ENCODE results near the gene ABCF2. TPM values are rescaled to one million over a fixed set of nuclear protein-coding genes. Genes with fewer than 3 reads are reported as not detected.

Gene ABCF2
- total RNA-seq, 1 experiment from 2014 or later = 116 TPM

DNA sequence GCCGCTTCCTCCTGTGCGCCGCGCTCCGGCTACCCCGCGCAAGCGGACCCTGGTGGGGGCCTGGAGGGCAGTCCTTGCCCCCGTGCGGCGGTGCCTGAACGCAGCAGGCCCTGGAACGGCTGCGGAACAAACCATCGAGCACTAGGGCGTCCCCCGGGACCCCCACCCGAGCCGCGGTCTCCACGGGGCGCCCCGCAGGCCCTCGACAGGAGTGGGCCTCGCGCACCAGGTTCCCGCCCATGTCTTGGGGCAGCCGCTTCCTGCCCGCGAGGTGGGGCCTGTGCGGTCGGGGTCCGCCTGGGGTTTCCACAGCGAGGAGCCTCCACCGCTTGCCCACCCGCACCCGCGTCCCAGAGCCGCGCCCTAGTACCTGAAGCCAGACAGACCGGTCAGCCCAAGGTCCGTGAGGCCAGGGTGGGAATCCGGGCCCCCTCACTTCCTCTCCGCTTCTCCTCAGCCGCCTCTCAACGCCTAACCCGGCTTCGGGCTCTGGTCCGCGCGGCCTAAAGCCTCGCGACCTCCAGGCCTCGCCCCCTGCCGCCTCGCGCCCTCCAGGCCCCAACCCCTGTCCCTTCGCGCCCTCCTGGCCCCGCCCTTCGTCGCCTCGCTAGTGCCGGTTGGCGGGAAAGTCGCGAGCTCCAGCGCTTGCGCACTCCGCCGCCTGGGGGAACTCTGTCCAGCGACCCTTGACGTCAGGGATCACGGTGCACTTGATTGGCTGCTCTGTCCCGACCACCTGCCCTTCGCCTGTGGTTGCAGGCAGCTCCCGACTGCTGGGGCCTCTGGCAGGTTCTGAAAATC is 52.6 kb downstream of the ABCF2 start:
- DNase-seq (ENCODE audit: low read depth) = no peak

DNA sequence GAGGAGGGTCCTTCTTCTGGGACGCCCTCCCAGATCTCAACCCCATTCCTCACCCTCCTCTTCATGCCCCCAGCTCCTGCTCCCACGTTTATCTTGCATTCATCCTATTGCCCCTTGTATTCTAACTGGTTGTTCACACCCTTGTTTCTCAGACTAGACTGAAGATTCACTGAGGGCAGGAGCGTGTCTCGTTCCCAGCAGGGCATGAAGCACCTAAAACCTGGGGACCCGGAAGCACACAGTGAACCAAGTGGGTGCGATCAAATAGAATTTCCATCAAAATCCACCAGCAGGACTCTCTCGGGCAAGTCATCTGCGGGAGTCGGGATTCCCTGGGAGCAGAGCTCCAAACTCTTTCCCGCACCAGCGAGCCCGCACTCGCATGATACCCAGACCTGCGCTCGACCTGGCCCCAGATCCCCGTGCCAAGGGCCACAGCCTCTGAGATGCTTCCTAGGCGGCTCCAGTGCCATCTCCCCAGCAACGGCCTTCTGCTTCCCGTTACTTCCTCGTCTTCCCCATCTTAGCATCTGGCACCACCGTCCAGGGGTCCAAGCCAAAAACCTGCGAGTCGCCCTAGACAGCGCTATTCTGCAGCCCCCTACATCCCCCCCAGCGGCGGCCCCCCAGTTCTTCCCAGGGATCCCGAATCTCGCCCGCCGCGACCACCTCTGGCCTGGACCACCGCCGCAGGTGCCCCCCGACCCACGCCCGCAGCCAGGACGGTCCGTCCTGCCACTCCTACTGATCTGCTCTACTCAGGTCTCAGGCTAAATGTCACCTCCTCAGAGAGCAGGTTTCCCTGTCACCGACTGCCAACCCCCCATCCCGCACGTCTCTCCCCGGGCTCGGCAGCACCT is 53.4 kb downstream of the ABCF2 start:
- DNase-seq (ENCODE audit: low read depth) = no peak

GRCh38 chr7:151172273-151173141 is 54.5 kb downstream of the ABCF2 start:
- peak; percentile 93 for DNase-seq (ENCODE audit: low read depth)

- DNase-seq (ENCODE audit: low read depth) = no peak
Measured at GRCh38 chr7:151168787-151169162, 58.2 kb downstream of the ABCF2 start.

GRCh38 chr7:151168003-151168786 is 58.8 kb downstream of the ABCF2 start:
- peak; percentile 76 for DNase-seq (ENCODE audit: low read depth)

DNA sequence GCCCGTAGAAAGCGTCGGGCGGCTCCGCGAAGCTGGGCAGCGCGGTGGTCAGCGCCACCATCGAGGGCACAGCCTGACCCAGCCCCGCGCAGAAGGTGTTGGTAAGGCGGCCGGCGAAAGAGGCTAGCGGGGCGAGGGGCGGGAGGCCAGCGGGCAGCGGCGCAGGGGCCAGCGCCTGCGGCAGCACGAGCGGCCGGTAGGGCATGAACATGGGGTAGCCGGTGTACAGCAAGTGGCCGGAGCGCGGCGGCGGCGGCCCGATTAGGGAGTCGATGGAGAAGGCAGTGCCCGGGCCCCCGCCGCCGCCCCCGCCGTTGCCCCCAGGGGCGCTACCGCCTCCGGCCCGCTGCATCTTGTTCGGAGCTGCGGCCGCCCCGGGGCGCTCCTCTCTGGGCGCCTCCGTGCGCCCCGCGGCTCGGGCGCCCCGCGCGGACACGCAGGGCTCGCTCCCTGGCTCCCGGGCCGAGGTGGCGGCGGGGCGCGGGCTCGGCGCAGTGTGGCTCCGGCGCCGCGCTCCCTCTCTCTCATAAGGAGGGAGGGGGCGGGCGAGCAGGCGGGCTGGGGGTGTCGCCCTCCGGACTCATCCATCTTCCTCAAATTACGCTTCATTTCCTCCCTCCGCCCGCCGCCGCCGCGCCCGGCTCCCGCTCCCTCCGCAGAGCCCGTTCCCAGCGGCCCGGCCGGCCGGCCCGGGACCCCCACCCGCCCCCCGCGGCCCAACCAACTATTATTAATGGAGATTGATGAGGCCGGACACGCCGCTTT is 59.6 kb downstream of the ABCF2 start, which contains the start of gene GBX1:
GBX1 (minus strand) TSS at position 498 of the 765 bp plus-strand sequence; CDS start at position 352, 146 bp downstream.
- DNase-seq (ENCODE audit: low read depth) = peak; percentile 69

GRCh38 chr7:151166629-151167196 is 60.3 kb downstream of the ABCF2 start:
- DNase-seq (ENCODE audit: low read depth) = no peak

Other genes with a start within 250 kb of the ABCF2 start
- 0.80 and 1.3 TPM in 2 replicates for gene KCNH2, start 248.9 kb downstream of the ABCF2 start, total RNA-seq (2014; rRNA removed; shearing (Covaris generic))
- gene NOS3, start 236.2 kb downstream of the ABCF2 start, total RNA-seq (2014; rRNA removed; shearing (Covaris generic)) = 0.39 and 0.46 TPM in 2 replicates
- not detected in 2 replicates for gene ATG9B, start 202.7 kb downstream of the ABCF2 start, total RNA-seq (2014; rRNA removed; shearing (Covaris generic))
- gene ABCB8, start 198.8 kb downstream of the ABCF2 start, total RNA-seq (2014; rRNA removed; shearing (Covaris generic)) = 44.2 and 49.1 TPM in 2 replicates
- 0.12 and 1.5 TPM in 2 replicates for gene ASIC3, start 178.7 kb downstream of the ABCF2 start, total RNA-seq (2014; rRNA removed; shearing (Covaris generic))
- gene CDK5, start 169.3 kb downstream of the ABCF2 start, total RNA-seq (2014; rRNA removed; shearing (Covaris generic)) = 56.6 and 63.8 TPM in 2 replicates
- gene SLC4A2, start 167.6 kb downstream of the ABCF2 start, total RNA-seq (2014; rRNA removed; shearing (Covaris generic)) = 157 and 195 TPM in 2 replicates
- 93.8 and 111 TPM in 2 replicates for gene FASTK, start 146.4 kb downstream of the ABCF2 start, total RNA-seq (2014; rRNA removed; shearing (Covaris generic))
- 51.2 and 61.3 TPM in 2 replicates for gene TMUB1, start 143.7 kb downstream of the ABCF2 start, total RNA-seq (2014; rRNA removed; shearing (Covaris generic))
- 41.6 and 72.6 TPM in 2 replicates for gene AGAP3, start 140.7 kb downstream of the ABCF2 start, total RNA-seq (2014; rRNA removed; shearing (Covaris generic))
- not detected in 2 replicates for gene GBX1, start 59.5 kb downstream of the ABCF2 start, total RNA-seq (2014; rRNA removed; shearing (Covaris generic))
- gene ASB10, start 40.0 kb downstream of the ABCF2 start, total RNA-seq (2014; rRNA removed; shearing (Covaris generic)) = not detected in 2 replicates
- not detected in 2 replicates for gene H2BK1, start 16.7 kb downstream of the ABCF2 start, total RNA-seq (2014; rRNA removed; shearing (Covaris generic))
- 38.3 and 43.5 TPM in 2 replicates for gene CHPF2, start 5.3 kb upstream of the ABCF2 start, total RNA-seq (2014; rRNA removed; shearing (Covaris generic))
- gene SMARCD3, start 21.5 kb upstream of the ABCF2 start, total RNA-seq (2014; rRNA removed; shearing (Covaris generic)) = 25.6 and 29.9 TPM in 2 replicates
- 128 and 131 TPM in 2 replicates for gene NUB1, start 114.6 kb upstream of the ABCF2 start, total RNA-seq (2014; rRNA removed; shearing (Covaris generic))
- gene WDR86, start 182.8 kb upstream of the ABCF2 start, total RNA-seq (2014; rRNA removed; shearing (Covaris generic)) = 0.06 and 0.48 TPM in 2 replicates
- 0.17 TPM in 1 of 2 replicates, not detected in the other for gene CRYGN, start 212.9 kb upstream of the ABCF2 start, total RNA-seq (2014; rRNA removed; shearing (Covaris generic))